ENCODE results near the gene ALOX12B.

Gene ALOX12B

GRCh38 chr17:8119581-8120519 lies 32.3 kb upstream of the ALOX12B start:
- Histone ChIP-seq H3K27me3 (ENCODE audit: insufficient read depth, low read length) (peaks cover 13% of the 10 kb centered on the region), H3K9me2 (ENCODE audit: low read depth, low read length) (no peaks in the 10 kb centered on the region), H2AFZ (ENCODE audit: low read length) (no peak overlapping the region), H3K4me1 (ENCODE audit: insufficient read depth, low read length, severe bottlenecking) (peaks cover 57% of the 10 kb centered on the region), H3K4me2 (ENCODE audit: low read length) (peak overlapping the region; percentile 88), H4K20me1 (ENCODE audit: insufficient read depth, low read length) (no peaks in the 10 kb centered on the region), H3F3A (ENCODE audit: insufficient read depth, low read length) (peaks cover 6% of the 10 kb centered on the region; the same call in 1 of the 2 replicates), H3K9ac (ENCODE audit: low read length) (peak overlapping the region; percentile 29), H3K9me3 (ENCODE audit: low read length) (no peaks in the 10 kb centered on the region), H3K4me3 (ENCODE audit: low read depth, low read length, poor library complexity, severe bottlenecking) (peak overlapping the region; percentile 98), H3K36me3 (ENCODE audit: insufficient read depth, low read length) (no peaks in the 10 kb centered on the region), H3K79me2 (ENCODE audit: insufficient read depth, low read length) (no peaks in the 10 kb centered on the region), H3K27ac (ENCODE audit: low read depth, low read length, poor library complexity, severe bottlenecking) (peak overlapping the region; percentile 35)
- TF ChIP-seq CTCF (IDR thresholded peaks at IDR 0.05; ENCODE audit: low read length) = no peak
- TF ChIP-seq EZH2 (IDR thresholded peaks at IDR 0.05; ENCODE audit: borderline replicate concordance, low read length) = no peak

DNA sequence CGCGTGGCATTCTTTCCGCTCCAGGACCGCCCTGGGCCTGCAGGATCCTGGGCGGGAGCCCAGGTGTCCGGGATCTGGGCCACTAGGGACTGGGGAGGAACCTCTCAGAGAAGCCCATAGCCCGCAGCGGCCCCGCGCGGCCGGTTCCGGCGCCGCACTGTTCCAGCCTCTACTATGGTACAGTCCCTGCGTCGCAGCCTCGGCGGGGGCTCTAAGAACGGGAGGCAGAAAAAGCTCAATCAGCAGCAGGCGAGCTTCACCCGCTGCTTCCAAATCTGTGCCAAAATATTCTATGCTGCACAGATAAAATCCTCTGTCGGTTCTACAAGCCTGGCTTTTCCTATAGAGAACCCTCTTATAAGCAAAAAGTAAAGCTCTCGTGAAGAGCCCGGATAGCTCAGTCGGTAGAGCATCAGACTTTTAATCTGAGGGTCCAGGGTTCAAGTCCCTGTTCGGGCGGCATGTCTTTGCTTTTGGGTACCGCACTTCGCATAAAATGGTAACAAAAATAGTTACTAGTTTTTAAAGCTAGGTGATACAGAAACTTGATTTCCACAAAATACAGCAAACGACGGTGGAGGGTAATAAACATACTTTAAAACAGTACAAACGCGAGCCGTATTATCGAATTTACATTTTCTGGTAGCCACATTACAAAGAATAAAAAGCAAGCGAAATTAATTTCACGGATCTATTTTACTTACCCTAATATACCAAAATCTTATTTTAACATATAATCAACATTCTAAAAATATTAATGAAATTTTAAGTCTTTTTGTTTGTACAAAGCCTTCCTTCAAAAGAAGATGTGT lies 31.5 kb upstream of the ALOX12B start:
- TF ChIP-seq EZH2 (IDR thresholded peaks at IDR 0.05; ENCODE audit: borderline replicate concordance, low read length) (no peak), CTCF (IDR thresholded peaks at IDR 0.05; ENCODE audit: low read length) (peak; percentile 93)
- Histone ChIP-seq H3K79me2 (ENCODE audit: insufficient read depth, low read length) (no peaks in the 10 kb centered on the region), H2AFZ (ENCODE audit: low read length) (no peak overlapping the region), H3K9me2 (ENCODE audit: low read depth, low read length) (no peaks in the 10 kb centered on the region), H3K9me3 (ENCODE audit: low read length) (no peaks in the 10 kb centered on the region), H3F3A (ENCODE audit: insufficient read depth, low read length) (peaks cover 6% of the 10 kb centered on the region; the same call in 1 of the 2 replicates), H3K4me2 (ENCODE audit: low read length) (peak overlapping the region; percentile 88), H3K27me3 (ENCODE audit: insufficient read depth, low read length) (peaks cover 12% of the 10 kb centered on the region), H3K4me3 (ENCODE audit: low read depth, low read length, poor library complexity, severe bottlenecking) (peak overlapping the region; percentile 98), H3K36me3 (ENCODE audit: insufficient read depth, low read length) (no peaks in the 10 kb centered on the region), H3K9ac (ENCODE audit: low read length) (peak overlapping the region; percentile 64), H3K27ac (ENCODE audit: low read depth, low read length, poor library complexity, severe bottlenecking) (peak overlapping the region; percentile 26), H3K4me1 (ENCODE audit: insufficient read depth, low read length, severe bottlenecking) (peaks cover 48% of the 10 kb centered on the region), H4K20me1 (ENCODE audit: insufficient read depth, low read length) (no peaks in the 10 kb centered on the region)

GRCh38 chr17:8117980-8118768 lies 30.7 kb upstream of the ALOX12B start, which contains the start of gene ALOXE3:
TSS of gene ALOXE3 (minus strand) at chr17:8118514. CDS start at chr17:8117990, 524 bp downstream.
- Histone ChIP-seq H3K27me3 (ENCODE audit: insufficient read depth, low read length) (peaks cover 7% of the 10 kb centered on the region; the same call in 1 of the 2 replicates), H3K9ac (ENCODE audit: low read length) (peak within 1 kb of the TSS; percentile 64), H3K9me2 (ENCODE audit: low read depth, low read length) (no peaks in the 10 kb centered on the region), H4K20me1 (ENCODE audit: insufficient read depth, low read length) (no peaks in the 10 kb centered on the region), H3K79me2 (ENCODE audit: insufficient read depth, low read length) (no peaks in the 10 kb centered on the region), H2AFZ (ENCODE audit: low read length) (no peak within 1 kb of the TSS), H3K27ac (ENCODE audit: low read depth, low read length, poor library complexity, severe bottlenecking) (peak within 1 kb of the TSS; percentile 26), H3K4me1 (ENCODE audit: insufficient read depth, low read length, severe bottlenecking) (peaks cover 40% of the 10 kb centered on the region), H3K36me3 (ENCODE audit: insufficient read depth, low read length) (no peaks in the 10 kb centered on the region), H3F3A (ENCODE audit: insufficient read depth, low read length) (peaks cover 6% of the 10 kb centered on the region; the same call in 1 of the 2 replicates), H3K4me3 (ENCODE audit: low read depth, low read length, poor library complexity, severe bottlenecking) (peak within 1 kb of the TSS; percentile 98), H3K9me3 (ENCODE audit: low read length) (no peaks in the 10 kb centered on the region), H3K4me2 (ENCODE audit: low read length) (peak within 1 kb of the TSS; percentile 88)
- TF ChIP-seq EZH2 (IDR thresholded peaks at IDR 0.05; ENCODE audit: borderline replicate concordance, low read length) (no peak), CTCF (IDR thresholded peaks at IDR 0.05; ENCODE audit: low read length) (no peak)

All from OCI-LY1 (cell line).